Activated B cell treated with CpG ODN at 0.5 μM for 24 hours (primary cell): ENCODE results near the gene TMEM132D. TPM values are rescaled to one million over a fixed set of nuclear protein-coding genes. Genes with fewer than 3 reads are reported as not detected.

Experiments used
- ATAC-seq: fragments of 200-7000 bp; cut with Tn5 transposase; one replicate; pipeline ENCODE4 v1.10.0; 2021; ENCODE audit warnings: low read depth, mild to moderate bottlenecking, moderate library complexity
- CTCF ChIA-PET: fragments of 350-600 bp; sonication (Branson Sonifier 250); formaldehyde crosslinking; loops from one replicate; lab custom pipeline; 2021; ENCODE audit warnings: antibody characterized with exemption; lab: Charles Lee
- POLR2A ChIA-PET: fragments of 350-600 bp; sonication (Branson Sonifier 250); formaldehyde crosslinking; loops from one replicate; lab custom pipeline; 2021; ENCODE audit warnings: antibody characterized with exemption; lab: Charles Lee
- DNase-seq: peaks from one replicate; pipeline ENCODE4 v3.0.0; 2022
- H3K27ac Mint-ChIP-seq: one replicate; pipeline ENCODE4 v1.8.0; 2020; ENCODE audit warnings: mixed read lengths
- H3K27me3 Mint-ChIP-seq: one replicate; pipeline ENCODE4 v1.8.0; 2021; ENCODE audit warnings: mixed read lengths
- H3K36me3 Mint-ChIP-seq: one replicate; pipeline ENCODE4 v1.8.0; 2021; ENCODE audit warnings: low read depth, mixed read lengths
- H3K4me1 Mint-ChIP-seq: one replicate; pipeline ENCODE4 v1.8.0; 2021; ENCODE audit warnings: mixed read lengths
- H3K4me3 Mint-ChIP-seq: one replicate; pipeline ENCODE4 v1.8.0; 2020; ENCODE audit warnings: mild to moderate bottlenecking, mixed read lengths
- H3K9me3 Mint-ChIP-seq: one replicate; pipeline ENCODE4 v1.8.0; 2020; ENCODE audit warnings: mixed read lengths
- CTCF ChIP-seq: fragments of 200-600 bp; IDR thresholded peaks from one replicate; pipeline ENCODE4 v1.8.0; 2022; ENCODE audit warnings: antibody characterized with exemption, mild to moderate bottlenecking
- intact Hi-C: fragments of 100-400 bp; cut with micrococcal nuclease; formaldehyde crosslinking; loops from one replicate; pipeline ENCODE4 v1.15.1; 2024
- total RNA-seq: library from RNA; stranded (reverse); gene quantifications from 2 replicates; pipeline ENCODE4 v1.2.3, GENCODE V29; 2022

Gene TMEM132D
- total RNA-seq, 1 donor from 2014 or later = not detected

- intact Hi-C loops = no loop called here
- H3K4me3 Mint-ChIP-seq = no peak overlapping the region
- DNase-seq (no peak), ATAC-seq (no peak)
- H3K27ac Mint-ChIP-seq = no peak overlapping the region
- peaks cover 2% of the 10 kb centered on the region for H3K9me3 Mint-ChIP-seq
- H3K36me3 Mint-ChIP-seq = no peaks in the 10 kb centered on the region
- no peaks in the 10 kb centered on the region for H3K27me3 Mint-ChIP-seq
- CTCF ChIA-PET = no interaction called here
- POLR2A ChIA-PET = no interaction called here
- TF ChIP-seq CTCF = no peak
- no peaks in the 10 kb centered on the region for H3K4me1 Mint-ChIP-seq
Observed at GRCh38 chr12:129241852-129242251, 662.0 kb downstream of the TMEM132D start.

DNA sequence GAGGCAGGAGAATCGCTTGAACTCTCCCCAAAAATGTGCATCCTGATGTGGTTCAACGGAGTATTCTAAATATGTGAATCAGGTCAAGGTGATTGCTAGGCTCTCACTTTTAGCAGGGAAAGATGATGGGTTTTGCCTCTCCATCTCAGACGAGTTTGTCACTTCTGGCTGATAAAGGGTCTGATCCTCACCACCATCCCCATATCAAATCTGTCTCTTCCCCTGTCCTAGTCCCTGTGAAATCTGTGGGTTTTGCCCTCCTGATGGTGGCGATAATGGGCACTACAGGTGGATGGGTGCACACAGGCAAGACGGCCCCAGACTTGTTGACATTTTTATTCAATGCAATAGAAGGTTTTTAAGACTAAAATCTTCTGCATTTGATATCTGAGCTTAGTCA is 665.9 kb downstream of the TMEM132D start:
- H3K9me3 Mint-ChIP-seq = peaks cover 2% of the 10 kb centered on the region
- H3K27ac Mint-ChIP-seq = no peak overlapping the region
- H3K27me3 Mint-ChIP-seq = no peaks in the 10 kb centered on the region
- ATAC-seq (no peak), DNase-seq (no peak)
- no peaks in the 10 kb centered on the region for H3K36me3 Mint-ChIP-seq
- intact Hi-C loops = no loop called here
- TF ChIP-seq CTCF = no peak
- H3K4me1 Mint-ChIP-seq = no peaks in the 10 kb centered on the region
- ChIA-PET POLR2A (no interaction called here), CTCF (no interaction called here)
- H3K4me3 Mint-ChIP-seq = no peak overlapping the region

- Mint-ChIP-seq H3K27ac (no peak overlapping the region), H3K36me3 (no peaks in the 10 kb centered on the region), H3K9me3 (no peaks in the 10 kb centered on the region), H3K4me3 (no peak overlapping the region), H3K27me3 (no peaks in the 10 kb centered on the region), H3K4me1 (no peaks in the 10 kb centered on the region)
- no peak for TF ChIP-seq CTCF
- no peak for ATAC-seq
- ChIA-PET POLR2A (no interaction called here), CTCF (interaction anchor here (1.2 kb wide), 1 partner anchor 49 kb away, joined by 3 read pairs; no protein-coding TSS in a partner anchor)
- no peak for DNase-seq
- intact Hi-C loops = no loop called here
Observed at GRCh38 chr12:129234209-129234608, 669.6 kb downstream of the TMEM132D start.

DNA sequence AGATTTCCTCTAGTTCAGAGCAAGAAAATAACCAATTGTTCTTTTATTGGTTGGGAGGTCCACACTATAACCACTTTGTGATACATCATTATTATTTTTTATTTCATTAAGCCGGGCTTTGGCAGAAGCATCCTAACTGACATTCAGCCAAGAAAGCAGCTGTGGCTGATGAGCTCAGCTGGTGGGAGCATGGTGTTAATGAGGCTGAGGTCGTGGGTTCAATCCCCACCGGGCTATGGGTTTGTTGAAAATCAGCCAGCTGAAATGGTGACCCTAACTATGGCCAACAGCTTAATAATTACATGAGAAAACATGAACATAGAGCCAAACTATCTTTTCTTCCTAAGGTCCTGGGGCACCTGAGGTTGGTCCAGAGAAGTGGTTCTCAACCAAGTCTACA is 672.3 kb downstream of the TMEM132D start:
- POLR2A ChIA-PET = no interaction called here
- no peak for ATAC-seq
- Mint-ChIP-seq H3K36me3 (no peaks in the 10 kb centered on the region), H3K9me3 (peaks cover 5% of the 10 kb centered on the region), H3K4me3 (no peak overlapping the region), H3K27me3 (no peaks in the 10 kb centered on the region), H3K27ac (no peak overlapping the region), H3K4me1 (no peaks in the 10 kb centered on the region)
- CTCF ChIA-PET = no interaction called here
- intact Hi-C loops = no loop called here
- DNase-seq = no peak
- no peak for TF ChIP-seq CTCF

DNA sequence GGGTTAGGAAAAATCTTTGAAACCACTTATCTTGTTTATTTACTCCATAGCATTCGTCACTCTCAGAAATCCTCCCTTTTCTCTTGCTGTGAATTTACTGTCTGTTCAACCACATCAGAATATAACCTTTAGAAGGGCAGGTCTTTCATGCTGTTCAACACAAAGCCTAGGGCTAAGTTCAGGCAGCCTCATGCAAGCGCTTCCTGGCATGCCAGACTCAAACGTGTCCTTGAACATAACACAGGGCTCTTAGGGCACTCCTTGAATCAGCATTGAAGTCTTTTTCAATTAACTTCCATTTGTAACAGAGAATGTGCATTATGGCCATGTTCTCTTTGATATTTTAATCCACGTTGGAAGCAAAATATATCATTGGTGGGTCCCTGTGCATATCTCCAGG is 672.8 kb downstream of the TMEM132D start:
- no peaks in the 10 kb centered on the region for H3K27me3 Mint-ChIP-seq
- no peaks in the 10 kb centered on the region for H3K36me3 Mint-ChIP-seq
- POLR2A ChIA-PET = no interaction called here
- H3K27ac Mint-ChIP-seq = no peak overlapping the region
- no peak for TF ChIP-seq CTCF
- ATAC-seq (no peak), DNase-seq (no peak)
- no peaks in the 10 kb centered on the region for H3K4me1 Mint-ChIP-seq
- CTCF ChIA-PET = no interaction called here
- H3K4me3 Mint-ChIP-seq = no peak overlapping the region
- H3K9me3 Mint-ChIP-seq = peaks cover 5% of the 10 kb centered on the region
- intact Hi-C loops = no loop called here
